ENCODE results near the gene ME3.

The ME3 gene

DNA sequence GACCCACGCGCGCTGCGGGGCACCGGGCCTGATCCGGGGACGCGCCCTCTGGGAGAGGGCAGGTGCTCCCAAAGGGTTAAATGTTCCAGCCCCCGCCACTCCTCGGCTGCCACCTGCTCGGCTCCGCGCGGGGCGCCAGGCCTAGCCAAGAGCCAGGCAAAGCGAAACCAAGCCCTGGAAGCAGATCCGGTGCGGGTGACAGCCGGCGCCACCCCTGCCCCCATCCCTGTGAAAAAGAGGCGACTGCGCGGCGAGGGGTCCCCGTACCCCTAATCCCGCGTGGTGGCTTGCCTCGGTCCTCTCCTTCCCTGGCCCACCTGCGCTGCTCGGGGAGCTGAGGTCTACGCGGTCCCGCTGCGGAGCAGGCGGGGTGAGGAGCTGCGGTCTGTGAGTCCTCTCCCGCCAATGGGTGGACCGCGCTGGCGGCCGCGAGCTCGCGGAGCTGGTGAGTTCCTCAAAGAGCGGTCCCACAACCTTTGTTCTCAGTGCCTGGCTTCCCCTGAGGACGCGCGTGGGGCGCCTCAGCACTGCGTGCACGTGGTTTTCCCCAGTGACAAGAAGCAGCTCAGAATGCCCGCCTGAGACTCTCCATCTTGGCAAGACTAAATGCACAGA lies at the start of gene ME3:
Gene ME3, minus strand, starts transcription at position 610 of the 615 bp plus-strand sequence.
- DNase-seq, result peak; percentile 51

DNA sequence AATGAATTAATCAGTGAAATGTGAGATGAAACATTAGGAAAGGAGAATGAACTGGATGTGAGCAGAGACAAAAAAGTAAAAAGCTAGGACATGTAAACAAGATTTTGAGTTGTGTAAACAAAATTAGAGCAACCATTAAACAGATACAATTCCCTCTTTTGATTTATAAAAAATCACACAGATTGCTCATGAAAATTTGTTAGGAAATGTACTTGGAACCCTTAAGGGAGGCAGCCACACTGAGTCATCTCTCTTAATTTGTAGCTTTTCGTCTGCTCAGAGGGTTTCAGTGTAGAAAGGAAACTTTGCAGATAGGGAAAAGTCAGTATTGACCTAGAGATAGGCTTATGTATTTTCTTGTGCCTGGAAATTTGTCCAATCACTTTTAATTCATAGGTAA lies 49.6 kb upstream of the ME3 start:
- DNase-seq, result no peak

DNA sequence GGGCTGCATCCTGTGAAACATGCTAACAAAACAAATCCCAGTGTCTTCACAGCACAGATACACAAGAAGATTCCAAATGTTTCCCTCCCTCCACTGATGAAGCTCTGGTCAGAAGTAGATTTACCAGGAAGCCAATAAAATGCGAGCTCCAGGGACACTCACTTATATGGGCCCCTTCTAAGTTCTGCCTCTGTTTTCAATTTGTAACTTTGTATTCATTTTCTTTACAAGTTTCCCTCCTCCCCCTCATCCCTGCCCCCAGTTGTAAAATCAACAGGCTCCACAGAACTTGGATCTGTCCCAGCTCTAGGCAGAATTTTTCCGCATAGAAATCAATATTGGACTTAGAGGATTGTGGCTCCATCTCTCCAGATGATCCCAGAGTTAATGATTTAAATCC lies 48.1 kb upstream of the ME3 start:
- no peak for DNase-seq

DNA sequence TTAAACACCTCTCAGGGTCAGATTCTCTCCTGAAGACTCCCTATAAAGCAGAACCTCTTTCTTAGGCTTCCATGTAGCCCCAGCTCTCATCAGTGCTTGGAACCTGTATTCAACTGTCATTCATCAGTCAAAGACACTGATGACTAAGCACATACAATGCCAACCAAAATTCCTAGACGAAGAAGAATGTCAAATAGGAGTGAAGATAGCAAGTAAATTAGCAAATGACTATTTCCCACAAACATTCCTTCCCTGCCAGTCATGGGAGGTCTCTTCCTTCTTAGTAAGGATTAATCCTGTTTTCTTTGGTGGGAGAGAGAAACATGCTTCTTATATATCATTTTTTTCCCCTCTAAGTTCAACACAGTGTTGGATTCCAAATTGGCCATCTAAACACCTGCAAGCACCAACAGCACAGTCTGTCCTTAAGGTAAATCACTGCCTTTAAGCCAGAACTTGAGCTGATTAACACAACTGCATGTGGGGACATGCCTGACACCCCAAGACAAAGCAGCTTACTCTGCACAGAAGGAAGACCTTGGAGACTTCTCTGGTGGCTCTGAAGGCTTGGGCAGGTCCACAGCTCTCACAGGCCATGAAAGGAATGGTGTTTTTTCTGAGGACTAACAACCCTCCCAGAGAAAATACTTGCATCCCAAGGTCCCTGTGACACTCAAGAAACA lies 47.5 kb upstream of the ME3 start:
- DNase-seq, result no peak

DNA sequence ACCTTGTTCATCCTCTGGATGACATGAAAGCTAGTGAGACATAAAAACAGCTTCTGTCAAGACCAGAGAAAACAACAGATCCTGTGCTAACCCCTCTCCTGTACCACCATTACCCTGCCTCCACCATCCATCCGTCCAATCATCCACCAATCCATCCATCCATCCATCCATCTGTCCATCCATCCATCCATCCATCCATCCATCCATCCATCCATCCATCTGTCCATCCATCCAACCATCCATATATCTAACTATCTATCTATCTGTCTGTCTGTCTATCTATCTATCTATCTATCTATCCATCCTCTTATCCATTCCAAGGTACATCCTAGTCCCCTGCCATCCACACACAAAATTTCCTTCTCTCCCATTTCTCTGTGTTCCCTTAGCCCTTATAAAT lies 46.6 kb upstream of the ME3 start:
- DNase-seq, result no peak

DNA sequence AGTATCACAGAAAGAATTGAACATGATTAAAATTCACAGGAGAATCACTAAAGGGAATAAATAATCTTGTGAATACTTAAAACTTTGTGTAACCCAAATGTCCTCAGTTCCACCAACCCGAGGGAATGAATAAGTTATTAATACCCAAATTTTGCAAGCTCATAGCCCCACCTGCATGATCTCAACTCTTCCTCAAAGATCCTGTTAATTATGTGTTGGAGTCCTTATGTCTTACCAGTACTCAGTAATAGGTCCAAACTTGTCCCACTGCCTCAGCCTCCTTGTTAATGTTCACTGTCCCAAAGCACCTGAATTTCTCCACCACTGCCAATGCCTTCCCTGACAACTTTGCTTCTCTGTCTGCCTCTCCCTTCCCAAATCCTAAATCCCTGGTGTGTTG lies 46.1 kb upstream of the ME3 start:
- no peak for DNase-seq

DNA sequence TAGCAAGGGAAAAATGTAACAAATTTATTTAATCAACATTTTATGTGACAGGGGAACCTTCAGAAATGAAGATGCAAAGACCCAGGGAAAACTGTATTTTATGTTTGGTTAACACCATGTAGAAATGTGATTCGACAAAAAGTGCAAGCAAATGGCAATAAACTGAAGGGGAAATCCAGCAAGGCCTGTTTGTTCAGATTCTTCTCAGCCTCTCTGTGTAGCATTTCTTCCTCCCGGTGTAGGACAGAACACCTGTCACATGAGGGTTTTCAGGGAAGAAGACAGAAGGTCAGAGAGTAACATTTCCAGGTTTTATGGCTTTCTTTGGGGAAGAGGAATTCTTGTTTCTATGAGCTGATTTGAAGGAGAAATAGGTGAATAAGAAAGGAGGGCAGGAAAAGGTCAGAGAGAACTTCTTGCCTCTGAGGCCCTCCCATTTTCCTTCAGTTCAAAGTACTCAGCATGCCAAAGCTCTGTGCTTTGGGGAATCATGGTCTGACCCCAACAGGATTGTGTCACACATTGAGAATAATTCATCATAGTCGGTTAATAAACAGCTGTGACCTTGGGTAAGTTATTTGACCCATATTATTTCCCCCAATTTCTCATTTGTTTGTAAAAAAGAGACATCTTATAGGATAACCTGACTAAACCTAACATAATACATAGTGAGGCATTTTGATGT lies 45.5 kb upstream of the ME3 start:
- DNase-seq, result no peak

DNA sequence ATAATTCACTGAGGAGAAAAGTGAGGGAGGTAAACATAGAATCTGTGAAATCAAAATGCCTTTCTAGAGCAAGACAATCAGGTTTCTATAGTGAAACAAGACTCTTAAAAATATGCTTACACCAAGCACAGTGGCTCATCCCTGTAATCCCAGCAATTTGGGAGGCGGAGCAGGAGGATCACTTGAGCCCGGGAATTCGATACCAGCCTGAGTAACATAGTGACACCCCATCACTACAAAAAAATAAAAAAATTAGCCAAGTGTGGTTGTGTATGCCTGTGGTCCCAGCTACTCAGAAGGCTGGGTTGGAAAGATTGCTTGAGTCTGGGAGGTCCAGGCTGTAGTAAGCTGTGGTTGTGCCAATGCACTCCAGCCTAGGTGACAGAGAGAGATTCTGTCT lies 43.2 kb upstream of the ME3 start:
- no peak for DNase-seq

DNA sequence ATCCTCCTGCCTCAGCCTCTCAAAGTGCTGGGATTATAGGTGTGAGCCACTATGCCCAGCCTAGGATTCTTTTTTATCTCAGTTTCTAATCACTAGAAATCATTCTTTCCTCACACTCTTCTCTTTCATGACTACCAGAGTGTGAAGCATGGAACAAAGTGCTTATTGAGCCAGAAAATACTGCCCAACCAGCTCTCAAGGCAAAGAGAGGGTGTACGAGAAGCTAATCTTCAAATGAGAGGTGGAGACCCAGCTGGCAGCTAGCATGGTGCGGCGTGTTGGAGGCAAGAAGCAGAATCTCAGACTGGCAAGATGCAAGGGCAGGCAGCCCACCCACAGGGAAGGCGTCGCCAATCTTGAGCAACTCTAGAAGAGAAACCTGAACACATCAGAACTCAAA lies 41.1 kb upstream of the ME3 start:
- no peak for DNase-seq

DNA sequence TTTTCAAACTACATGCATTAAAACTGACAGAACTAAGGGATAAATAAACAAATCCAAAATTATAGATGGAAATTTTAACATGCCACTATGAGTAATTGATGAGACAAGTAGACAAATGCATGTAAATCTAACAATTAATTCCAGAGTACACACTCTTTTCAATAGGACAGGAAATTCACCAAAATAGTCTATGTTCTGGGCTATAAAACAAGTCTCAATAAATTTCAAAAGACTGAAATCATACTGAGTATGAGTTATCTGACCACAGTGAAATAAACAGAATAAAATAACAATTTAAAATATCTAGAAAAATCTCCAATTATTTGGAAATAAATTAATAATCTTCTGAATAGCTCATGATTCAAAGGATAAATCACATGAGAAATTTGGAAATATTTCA lies 38.5 kb upstream of the ME3 start:
- DNase-seq, result no peak

DNA sequence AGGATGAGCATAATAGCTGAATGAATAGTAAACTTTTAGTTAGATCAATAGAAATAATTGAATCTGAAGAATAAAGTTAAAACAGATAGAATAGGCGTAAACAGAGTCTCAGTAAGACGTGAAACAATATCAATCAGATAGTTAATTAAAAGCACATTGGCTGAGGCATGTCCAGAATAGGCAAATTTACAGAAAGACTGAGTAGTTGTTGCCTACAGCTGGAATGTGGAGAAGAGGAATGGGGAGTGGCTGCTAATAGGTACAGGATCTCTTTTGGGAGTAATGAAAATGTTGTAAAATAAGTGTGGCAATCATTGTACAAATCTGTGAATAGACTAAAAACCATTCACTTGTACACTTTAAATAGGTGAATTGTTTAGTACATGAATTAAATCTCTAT lies 36.3 kb upstream of the ME3 start:
- no peak for DNase-seq

DNA sequence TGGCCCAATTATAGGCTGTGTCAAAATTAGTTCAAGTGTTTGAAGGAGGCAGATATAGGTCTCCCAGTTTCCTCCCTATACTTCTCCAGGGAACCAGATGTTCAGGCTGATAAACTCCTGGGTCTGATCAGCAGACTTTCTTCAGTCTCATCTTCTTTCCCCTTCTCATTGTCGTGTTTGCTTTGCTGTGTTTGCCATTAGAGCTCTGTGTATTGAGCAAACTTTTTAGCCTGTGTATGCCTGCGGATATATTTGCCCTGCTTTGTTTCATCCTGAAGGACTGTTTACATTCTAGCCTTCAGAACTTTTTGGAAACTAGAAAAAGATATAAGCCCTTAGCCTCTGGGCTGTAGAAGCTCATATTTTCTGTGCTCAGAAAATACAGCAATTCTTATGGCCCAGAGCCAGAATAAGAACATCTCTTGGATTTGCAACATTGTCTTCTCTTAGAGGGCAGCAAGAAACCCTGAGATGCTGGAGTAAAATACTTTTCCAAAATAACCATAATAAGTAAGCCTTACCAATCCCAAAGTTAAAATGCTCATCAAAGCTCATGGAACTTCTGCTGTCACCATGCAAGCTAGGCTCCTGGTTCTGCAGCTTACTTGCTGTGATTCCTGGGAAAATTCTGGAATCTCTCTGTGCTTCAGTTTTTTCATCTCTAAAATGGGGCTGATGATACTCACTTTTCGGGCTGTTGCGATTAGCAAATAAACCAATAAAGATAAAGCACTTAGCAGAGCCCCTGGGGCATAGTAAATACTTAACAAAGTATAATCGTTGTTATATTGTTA lies 34.1 kb upstream of the ME3 start:
- no peak for DNase-seq

DNA sequence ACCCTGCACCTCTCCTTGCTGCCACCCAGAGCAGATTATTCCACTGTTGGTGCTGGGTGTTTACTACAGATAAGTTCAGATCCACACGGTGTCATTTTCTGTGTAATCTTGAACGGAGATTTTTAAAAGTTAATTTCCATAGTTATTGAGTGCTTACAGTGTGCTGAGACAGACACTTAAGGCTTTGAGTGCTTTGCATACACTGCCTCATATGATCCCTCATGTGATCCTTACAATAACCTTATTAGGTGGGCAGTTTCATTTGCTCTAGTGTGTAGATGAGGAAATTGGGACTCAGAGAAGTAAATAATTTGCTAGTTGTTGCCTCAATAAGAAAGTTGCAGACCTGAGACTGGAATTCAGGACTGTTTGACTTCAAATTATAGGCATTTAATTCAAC lies 32.3 kb upstream of the ME3 start:
- no peak for DNase-seq

DNA sequence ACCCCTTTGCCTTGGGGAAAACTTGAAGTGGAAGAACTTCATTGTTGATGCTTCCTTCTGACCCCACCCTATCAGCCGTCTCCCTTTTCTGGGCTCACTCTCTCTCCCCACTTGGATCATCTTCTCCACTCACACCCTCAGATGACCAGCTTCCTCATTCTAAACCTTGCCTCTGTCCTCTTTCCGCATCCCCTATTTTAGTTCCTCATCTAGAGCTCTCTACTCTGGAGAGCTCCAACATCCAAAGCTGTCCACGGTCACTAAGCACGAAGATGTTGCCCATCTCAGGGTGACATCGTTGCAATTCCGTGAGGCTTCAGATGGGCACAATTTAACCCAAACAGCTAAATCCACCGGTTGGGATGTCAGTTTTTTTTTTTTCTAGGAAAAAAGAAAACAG lies 31.6 kb upstream of the ME3 start:
- DNase-seq, result no peak

DNA sequence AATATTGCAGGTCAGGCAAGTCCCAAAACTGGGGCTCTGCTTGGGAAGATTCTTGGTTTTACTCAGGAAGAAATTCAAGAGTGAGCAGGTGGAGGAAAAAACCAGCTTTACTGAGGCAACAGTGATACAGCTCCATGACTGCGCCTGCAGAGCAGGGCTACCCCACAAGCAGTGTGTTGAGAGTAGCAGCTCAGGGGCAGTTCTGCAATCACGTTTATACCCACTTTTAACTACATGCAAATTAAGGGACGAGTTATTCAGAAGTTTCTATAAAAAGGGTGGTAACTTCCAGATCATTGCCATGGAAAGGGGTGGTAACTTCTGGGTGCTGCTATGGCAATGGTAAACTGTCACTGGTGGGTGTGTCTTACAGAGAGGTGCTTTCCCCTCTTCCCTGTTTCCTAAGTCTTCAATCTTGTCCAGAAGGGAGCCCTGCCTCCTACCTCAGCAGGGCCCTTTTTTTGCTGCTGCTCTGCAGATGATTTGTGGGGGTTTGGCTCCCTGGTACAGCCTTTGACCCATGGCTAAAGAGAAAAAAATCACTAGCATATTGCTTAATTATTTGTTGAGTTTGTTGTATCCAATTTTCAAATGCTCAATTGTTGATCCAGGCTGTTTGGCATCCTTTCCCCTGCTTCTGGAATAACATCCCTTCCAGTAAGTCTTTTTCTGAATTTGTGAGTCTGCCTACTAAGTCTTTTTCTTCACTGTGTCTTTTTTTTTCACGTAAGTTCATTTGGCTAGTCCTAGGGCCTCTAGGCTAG lies 30.0 kb upstream of the ME3 start:
- no peak for DNase-seq

DNA sequence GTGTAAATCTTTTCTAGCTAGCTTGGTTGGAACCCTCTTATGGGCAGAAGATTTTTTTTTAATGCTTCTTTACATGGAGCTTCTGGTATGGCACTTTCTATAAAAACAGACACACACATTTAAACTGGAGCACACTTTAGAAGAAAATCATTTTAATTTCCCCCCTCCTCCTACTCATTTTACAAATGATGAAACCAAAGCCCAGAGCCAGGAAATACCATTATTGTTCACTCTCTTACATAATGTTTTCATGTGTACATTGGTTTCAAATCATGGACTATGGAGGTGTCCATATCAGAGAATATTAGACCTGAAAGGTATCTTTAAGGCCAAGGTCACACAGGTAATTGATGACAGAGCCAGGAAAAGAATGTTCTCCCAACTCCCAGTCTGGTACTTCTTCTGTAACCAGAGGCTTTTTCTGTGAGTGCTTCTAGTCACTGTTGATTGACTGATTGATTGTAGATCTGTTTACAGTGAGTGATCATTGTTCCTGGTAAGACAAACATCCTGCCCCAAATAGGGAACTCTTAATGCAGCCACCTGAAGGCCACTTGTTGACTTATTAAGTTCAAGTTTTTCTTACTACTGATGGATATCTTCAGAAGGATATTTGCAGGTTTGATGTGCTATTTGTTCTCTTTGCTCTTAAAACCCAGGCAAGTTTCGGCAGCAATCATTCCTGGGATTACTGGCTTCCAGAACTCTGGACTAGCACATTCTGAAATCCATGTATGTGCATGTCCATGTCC lies 26.8 kb upstream of the ME3 start:
- DNase-seq, result no peak

DNA sequence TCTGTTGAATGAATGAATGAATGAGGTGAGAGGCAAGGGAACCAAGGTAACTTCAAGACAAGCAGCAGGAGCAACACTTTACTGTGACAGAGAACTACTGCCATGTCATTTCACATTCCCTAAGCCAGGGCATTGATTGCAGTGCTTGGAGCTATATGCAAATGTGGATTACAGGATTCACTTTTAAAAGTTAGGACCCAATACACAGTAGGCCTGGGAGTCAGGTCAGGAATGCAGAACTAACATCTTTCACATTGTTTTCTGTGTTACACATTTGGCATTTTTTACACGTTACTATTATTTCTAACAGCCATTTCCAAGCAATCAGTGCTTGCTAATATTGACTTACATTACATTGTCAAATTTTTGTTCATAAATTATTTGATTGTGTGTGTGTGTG lies 26.2 kb upstream of the ME3 start:
- DNase-seq, result no peak

DNA sequence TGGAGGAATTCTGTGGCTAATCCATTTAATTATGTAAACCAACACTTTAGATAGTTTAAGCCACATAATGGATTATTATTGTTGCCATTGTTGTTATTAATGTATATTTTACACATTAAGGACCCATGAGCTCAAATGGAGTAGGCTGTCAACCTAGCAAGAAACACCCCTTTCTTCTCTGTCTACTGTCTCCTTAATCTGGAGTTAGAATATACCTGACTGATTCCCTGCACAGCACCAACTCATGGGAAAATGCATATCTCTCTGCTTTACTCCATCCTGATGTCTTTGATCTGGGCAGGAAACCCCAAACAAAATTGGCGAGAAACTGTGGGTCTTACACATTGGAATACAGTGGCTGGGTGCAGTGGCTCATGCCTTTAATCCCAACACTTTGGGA lies 24.0 kb upstream of the ME3 start:
- no peak for DNase-seq

DNA sequence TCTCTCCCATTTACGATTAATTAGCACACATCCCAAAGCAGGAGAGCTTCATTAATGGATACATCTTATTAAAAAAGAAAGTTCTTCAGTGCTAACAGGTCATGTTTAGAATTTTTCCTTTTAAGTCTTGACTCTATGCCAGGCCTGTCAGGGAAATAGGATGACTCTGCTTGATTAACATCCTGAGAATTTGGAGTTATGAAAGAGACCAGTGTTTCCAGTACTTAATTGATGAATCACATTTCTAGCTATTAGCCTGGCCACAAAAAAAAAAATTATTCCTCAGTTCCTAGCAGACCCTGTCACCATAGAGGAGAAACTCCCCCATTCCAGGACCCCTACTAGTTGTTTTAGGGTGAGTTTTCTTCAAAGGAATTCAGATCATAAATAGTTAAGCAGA lies 23.6 kb upstream of the ME3 start:
- no peak for DNase-seq

DNA sequence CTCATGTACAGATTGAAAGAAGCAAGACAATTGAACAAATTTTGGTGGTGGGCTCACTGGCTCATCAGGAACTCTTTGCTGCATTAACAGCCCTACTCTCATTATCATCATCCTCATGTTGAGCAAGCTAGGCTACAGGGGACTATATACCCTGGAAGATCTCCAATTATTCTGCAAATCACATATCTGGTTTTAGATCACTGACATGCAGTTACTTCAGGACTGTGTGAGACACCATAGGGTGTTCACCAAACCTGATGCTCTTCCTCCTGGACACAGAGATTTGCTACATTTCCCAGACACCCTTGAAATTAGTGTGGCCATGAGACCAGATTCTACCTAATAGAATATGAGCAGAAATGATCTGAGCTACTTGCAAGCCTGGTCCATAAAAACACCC lies 23.0 kb upstream of the ME3 start:
- no peak for DNase-seq

DNA sequence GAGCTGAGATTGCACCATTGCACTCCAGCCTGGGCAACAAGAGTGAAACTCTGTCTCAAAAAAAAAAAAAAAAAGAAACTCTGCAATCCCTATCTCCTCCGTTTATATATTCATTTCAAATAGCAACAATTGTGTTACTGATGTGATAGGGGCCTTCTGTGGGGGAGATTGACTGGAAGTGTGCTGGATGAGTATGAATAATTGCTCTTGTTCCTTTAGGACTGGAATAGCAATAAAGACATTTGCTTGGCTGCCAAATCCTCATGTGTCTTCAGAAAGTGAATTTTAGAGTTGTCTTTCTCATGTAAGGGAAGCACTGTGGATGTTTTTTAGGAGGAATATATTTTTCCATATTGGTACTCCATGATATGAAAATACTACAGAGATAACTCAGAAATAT lies 21.1 kb upstream of the ME3 start:
- no peak for DNase-seq

DNA sequence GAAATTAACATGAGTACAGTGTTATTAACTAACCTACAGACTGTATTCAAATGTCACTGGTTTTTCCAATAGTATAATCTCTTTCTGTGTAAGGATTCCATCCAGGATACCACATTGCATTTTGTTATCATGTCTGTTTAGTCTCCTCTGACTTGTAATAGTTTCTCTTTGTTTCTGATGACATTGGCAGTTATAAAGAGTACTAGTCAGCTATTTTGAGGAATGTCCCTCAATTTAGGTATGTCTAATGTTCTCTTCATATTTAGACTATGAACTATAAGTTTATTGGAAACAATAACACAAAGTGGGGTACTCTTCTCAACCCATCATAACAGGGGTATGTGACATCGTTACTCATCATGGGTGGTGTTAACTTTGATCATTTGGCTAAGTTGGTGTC lies 20.3 kb upstream of the ME3 start:
- DNase-seq, result no peak
